Measurements from ENCODE around the gene KCNH8.

KCNH8 gene

GRCh38 chr3:19427422-19428149 lies 279.3 kb downstream of the KCNH8 start:
- Histone ChIP-seq H3K4me2 (no peak overlapping the region), H3K4me1 (no peaks in the 10 kb centered on the region)

GRCh38 chr3:19428729-19429128 lies 280.4 kb downstream of the KCNH8 start:
- H3K27me3 ChIP-seq: no peaks in the 10 kb centered on the region
- H3K4me3 ChIP-seq: no peak overlapping the region
- H3K9ac ChIP-seq: no peak overlapping the region
- H3K27ac ChIP-seq: no peak overlapping the region
- no peak for TF ChIP-seq Cebpa-rat (IDR thresholded peaks at IDR 0.05)
- H3K36me3 ChIP-seq: no peaks in the 10 kb centered on the region
- no peaks in the 10 kb centered on the region for H4K20me1 ChIP-seq
- H3K9me3 ChIP-seq (replicated peaks in 1 of 11): no peaks in the 10 kb centered on the region
- no peaks in the 10 kb centered on the region for H3K4me1 ChIP-seq
- no peak overlapping the region for H3K4me2 ChIP-seq

More at GRCh38 chr3:19427422-19428149, 279.3 kb downstream of the KCNH8 start:
- Histone ChIP-seq H3K4me3 (no peak overlapping the region), H3K36me3 (no peaks in the 10 kb centered on the region), H3K9me3 (replicated peaks in 1 of 11) (no peaks in the 10 kb centered on the region), H3K9ac (no peak overlapping the region), H3K27ac (no peak overlapping the region), H3K27me3 (no peaks in the 10 kb centered on the region), H4K20me1 (no peaks in the 10 kb centered on the region)
- no peak for TF ChIP-seq Cebpa-rat (IDR thresholded peaks at IDR 0.05)

- H3K4me2 ChIP-seq: no peak overlapping the region
- H3K4me1 ChIP-seq: no peaks in the 10 kb centered on the region
- H3K9me3 ChIP-seq (replicated peaks in 1 of 11): no peaks in the 10 kb centered on the region
- H3K27me3 ChIP-seq: no peaks in the 10 kb centered on the region
- H3K4me3 ChIP-seq: no peak overlapping the region
- no peaks in the 10 kb centered on the region for H4K20me1 ChIP-seq
- no peak overlapping the region for H3K9ac ChIP-seq
- no peak overlapping the region for H3K27ac ChIP-seq
- H3K36me3 ChIP-seq: no peaks in the 10 kb centered on the region
- TF ChIP-seq Cebpa-rat (IDR thresholded peaks at IDR 0.05): no peak
Measured at GRCh38 chr3:19432669-19433068, 284.4 kb downstream of the KCNH8 start.

GRCh38 chr3:19436746-19437145 lies 288.4 kb downstream of the KCNH8 start:
- no peaks in the 10 kb centered on the region for H3K9me3 ChIP-seq (replicated peaks in 1 of 11)
- no peak for TF ChIP-seq Cebpa-rat (IDR thresholded peaks at IDR 0.05)
- H3K4me2 ChIP-seq: no peak overlapping the region
- H3K36me3 ChIP-seq: no peaks in the 10 kb centered on the region
- H3K9ac ChIP-seq: no peak overlapping the region
- H3K4me1 ChIP-seq: no peaks in the 10 kb centered on the region
- no peak overlapping the region for H3K4me3 ChIP-seq
- no peaks in the 10 kb centered on the region for H3K27me3 ChIP-seq
- H3K27ac ChIP-seq: no peak overlapping the region
- H4K20me1 ChIP-seq: no peaks in the 10 kb centered on the region

GRCh38 chr3:19439944-19440343 lies 291.6 kb downstream of the KCNH8 start:
- H3K36me3 ChIP-seq: no peaks in the 10 kb centered on the region
- no peak overlapping the region for H3K4me3 ChIP-seq
- H3K27ac ChIP-seq: no peak overlapping the region
- H3K27me3 ChIP-seq: no peaks in the 10 kb centered on the region
- TF ChIP-seq Cebpa-rat (IDR thresholded peaks at IDR 0.05): no peak
- no peak overlapping the region for H3K9ac ChIP-seq
- no peaks in the 10 kb centered on the region for H4K20me1 ChIP-seq
- H3K4me2 ChIP-seq: no peak overlapping the region
- no peaks in the 10 kb centered on the region for H3K9me3 ChIP-seq (replicated peaks in 1 of 11)
- no peaks in the 10 kb centered on the region for H3K4me1 ChIP-seq

- Histone ChIP-seq H3K9me3 (replicated peaks in 1 of 11) (no peaks in the 10 kb centered on the region), H4K20me1 (no peaks in the 10 kb centered on the region), H3K27ac (no peak overlapping the region), H3K36me3 (no peaks in the 10 kb centered on the region), H3K4me2 (no peak overlapping the region), H3K4me3 (no peak overlapping the region), H3K27me3 (no peaks in the 10 kb centered on the region), H3K4me1 (no peaks in the 10 kb centered on the region), H3K9ac (no peak overlapping the region)
- no peak for TF ChIP-seq Cebpa-rat (IDR thresholded peaks at IDR 0.05)
Measured at GRCh38 chr3:19446138-19446537, 297.8 kb downstream of the KCNH8 start.

GRCh38 chr3:19446687-19447086 lies 298.4 kb downstream of the KCNH8 start:
- H3K4me2 ChIP-seq: no peak overlapping the region
- no peaks in the 10 kb centered on the region for H3K27me3 ChIP-seq
- no peak overlapping the region for H3K4me3 ChIP-seq
- H3K4me1 ChIP-seq: no peaks in the 10 kb centered on the region
- H3K9ac ChIP-seq: no peak overlapping the region
- TF ChIP-seq Cebpa-rat (IDR thresholded peaks at IDR 0.05): no peak
- no peaks in the 10 kb centered on the region for H4K20me1 ChIP-seq
- H3K36me3 ChIP-seq: no peaks in the 10 kb centered on the region
- no peak overlapping the region for H3K27ac ChIP-seq
- no peaks in the 10 kb centered on the region for H3K9me3 ChIP-seq (replicated peaks in 1 of 11)

- Histone ChIP-seq H3K27ac (no peak overlapping the region), H3K9ac (no peak overlapping the region), H3K4me2 (no peak overlapping the region), H3K4me3 (no peak overlapping the region), H3K4me1 (no peaks in the 10 kb centered on the region), H3K27me3 (no peaks in the 10 kb centered on the region), H3K9me3 (replicated peaks in 1 of 11) (peaks cover 0 to 4% (median 0%) of the 10 kb centered on the region in 11 experiments; a peak in 4 of 22 replicates), H4K20me1 (no peaks in the 10 kb centered on the region), H3K36me3 (no peaks in the 10 kb centered on the region)
- no peak for TF ChIP-seq Cebpa-rat (IDR thresholded peaks at IDR 0.05)
Measured at GRCh38 chr3:19455546-19455945, 307.2 kb downstream of the KCNH8 start.

GRCh38 chr3:19456738-19457137 lies 308.4 kb downstream of the KCNH8 start:
- no peak overlapping the region for H3K27ac ChIP-seq
- no peaks in the 10 kb centered on the region for H3K36me3 ChIP-seq
- H3K27me3 ChIP-seq: no peaks in the 10 kb centered on the region
- H3K4me3 ChIP-seq: no peak overlapping the region
- H3K9me3 ChIP-seq (replicated peaks in 1 of 11): peaks cover 0 to 16% (median 0%) of the 10 kb centered on the region in 11 experiments; a peak in 6 of 22 replicates
- H4K20me1 ChIP-seq: no peaks in the 10 kb centered on the region
- H3K4me1 ChIP-seq: no peaks in the 10 kb centered on the region
- TF ChIP-seq Cebpa-rat (IDR thresholded peaks at IDR 0.05): no peak
- no peak overlapping the region for H3K4me2 ChIP-seq
- no peak overlapping the region for H3K9ac ChIP-seq

GRCh38 chr3:19457449-19457848 lies 309.1 kb downstream of the KCNH8 start:
- H3K4me2 ChIP-seq: no peak overlapping the region
- no peaks in the 10 kb centered on the region for H3K4me1 ChIP-seq
- no peaks in the 10 kb centered on the region for H3K27me3 ChIP-seq
- no peaks in the 10 kb centered on the region for H3K36me3 ChIP-seq
- H3K4me3 ChIP-seq: no peak overlapping the region
- H3K9me3 ChIP-seq (replicated peaks in 1 of 11): peaks cover 0 to 19% (median 0%) of the 10 kb centered on the region in 11 experiments; a peak in 6 of 22 replicates
- no peak overlapping the region for H3K9ac ChIP-seq
- H4K20me1 ChIP-seq: no peaks in the 10 kb centered on the region
- H3K27ac ChIP-seq: no peak overlapping the region
- no peak for TF ChIP-seq Cebpa-rat (IDR thresholded peaks at IDR 0.05)
